Endodermal cell (in vitro differentiated cells): ENCODE data around the gene TPBGL. TPM values are rescaled to one million over a fixed set of nuclear protein-coding genes. Genes with fewer than 3 reads are reported as not detected.
A peak's percentile ranks its signal among the peaks of the same experiment; 100 is the strongest.

ENCODE experiments used
- DNase-seq: peaks from one replicate; pipeline ENCODE4 v3.0.0-alpha.2; 2017
- H3K27ac ChIP-seq: 2 replicates; pipeline ENCODE4 v1.5.1; 2013; ENCODE audit warnings: mild to moderate bottlenecking, low read depth, low read length, moderate library complexity
- H3K27me3 ChIP-seq: 2 replicates; pipeline ENCODE4 v1.6.1; 2013; ENCODE audit warnings: mild to moderate bottlenecking, low read length, moderate library complexity; ENCODE audit not compliant: insufficient read depth, control insufficient read depth, poor library complexity, severe bottlenecking
- H3K36me3 ChIP-seq: 2 replicates; pipeline ENCODE4 v1.7.0; 2013; ENCODE audit warnings: mild to moderate bottlenecking, low read length, moderate library complexity; ENCODE audit not compliant: control insufficient read depth, insufficient read depth
- H3K4me1 ChIP-seq: one replicate; pipeline ENCODE4 v1.7.0; 2013; ENCODE audit warnings: low read length; ENCODE audit not compliant: control insufficient read depth, insufficient read depth
- H3K4me3 ChIP-seq: 2 replicates; pipeline ENCODE4 v1.5.1; 2013; ENCODE audit warnings: mild to moderate bottlenecking, low read length, moderate library complexity
- H3K9ac ChIP-seq: 2 replicates; pipeline ENCODE4 v1.6.1; 2013; ENCODE audit warnings: mild to moderate bottlenecking, low read length, moderate library complexity; ENCODE audit not compliant: poor library complexity, severe bottlenecking; ENCODE audit errors: extremely low read depth
- H3K9me3 ChIP-seq: 2 replicates; pipeline ENCODE4 v1.6.1; 2013; ENCODE audit warnings: mild to moderate bottlenecking, low read length, moderate library complexity; ENCODE audit not compliant: control insufficient read depth
- H3K27ac Mint-ChIP-seq: 2 replicates; pipeline ENCODE4 v1.8.0; 2020; ENCODE audit warnings: mixed read lengths
- H3K27me3 Mint-ChIP-seq: 2 replicates; pipeline ENCODE4 v1.8.0; 2021; ENCODE audit warnings: mild to moderate bottlenecking, mixed read lengths; ENCODE audit not compliant: insufficient read depth
- H3K36me3 Mint-ChIP-seq: 2 replicates; pipeline ENCODE4 v1.8.0; 2020; ENCODE audit warnings: low read depth, mixed read lengths
- H3K4me1 Mint-ChIP-seq: 2 replicates; pipeline ENCODE4 v1.8.0; 2020; ENCODE audit warnings: mixed read lengths
- H3K4me3 Mint-ChIP-seq: 2 replicates; pipeline ENCODE4 v1.8.0; 2020; ENCODE audit warnings: mild to moderate bottlenecking, moderate library complexity, mixed read lengths
- H3K9me3 Mint-ChIP-seq: 2 replicates; pipeline ENCODE4 v1.8.0; 2020; ENCODE audit warnings: mild to moderate bottlenecking, mixed read lengths
- WGBS, 2 experiments: methylation state at CpG; one replicate each; pipeline versions ENCODE4 v1.1.5 to v1.1.7; 2013; ENCODE audit warnings: missing lambda C conversion rate in 2 of 2, mixed read lengths in 1 of 2; ENCODE audit not compliant: insufficient coverage in 1 of 2, insufficient read length in 1 of 2; 5-methylcytosine and 5-hydroxymethylcytosine counted together
- total RNA-seq, 2 donors: library from RNA; stranded (reverse); fragmentation: NEBNext Ultra II Directional in 1 of 2; extraction: Animal tissue kit (Norgen Biotek cat#: 25700) in 1 of 2; gene quantifications; 2 replicates in 1 of 2; 3 replicates in 1 of 2; pipeline ENCODE4 v1.2.1, GENCODE V29; 2021
- TF ChIP-seq, protein P1 (sequence below): fragments of 200-600 bp; sonication (generic); conservative IDR thresholded peaks from 2 replicates; pipeline ENCODE4 v1.5.0; 2021; ENCODE audit warnings: antibody characterized with exemption, mild to moderate bottlenecking

The TPBGL gene
- total RNA-seq, 2 donors from 2014 or later: 0.13 TPM; not detected in 1

DNA sequence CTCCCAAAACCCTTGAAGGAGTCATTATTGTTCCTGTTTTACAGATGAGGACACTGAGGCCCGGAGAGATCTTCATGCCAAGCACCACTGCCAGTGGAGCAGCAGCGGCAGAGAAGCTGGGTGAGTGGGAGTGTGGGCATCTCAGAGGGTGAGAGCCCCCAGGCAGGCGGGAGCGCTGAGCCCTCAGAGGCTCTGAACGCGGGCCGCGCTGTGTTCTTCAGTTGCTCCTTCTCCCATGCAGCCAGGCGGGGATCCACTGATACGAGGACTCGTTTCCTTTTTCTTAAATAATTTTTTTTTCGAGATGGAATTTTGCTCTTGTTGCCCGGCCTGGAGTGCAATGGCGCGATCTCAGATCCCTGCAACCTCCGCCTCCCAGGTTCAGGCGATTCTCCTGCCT lies 47.0 kb downstream of the TPBGL start:
- Mint-ChIP-seq H3K4me3 (no peak overlapping the region), H3K27me3 (no peaks in the 10 kb centered on the region), H3K36me3 (peaks cover 52% of the 10 kb centered on the region), H3K4me1 (peaks cover 14% of the 10 kb centered on the region), H3K9me3 (no peaks in the 10 kb centered on the region), H3K27ac (peak overlapping the region; percentile 59)
- TF ChIP-seq, protein P1, sequence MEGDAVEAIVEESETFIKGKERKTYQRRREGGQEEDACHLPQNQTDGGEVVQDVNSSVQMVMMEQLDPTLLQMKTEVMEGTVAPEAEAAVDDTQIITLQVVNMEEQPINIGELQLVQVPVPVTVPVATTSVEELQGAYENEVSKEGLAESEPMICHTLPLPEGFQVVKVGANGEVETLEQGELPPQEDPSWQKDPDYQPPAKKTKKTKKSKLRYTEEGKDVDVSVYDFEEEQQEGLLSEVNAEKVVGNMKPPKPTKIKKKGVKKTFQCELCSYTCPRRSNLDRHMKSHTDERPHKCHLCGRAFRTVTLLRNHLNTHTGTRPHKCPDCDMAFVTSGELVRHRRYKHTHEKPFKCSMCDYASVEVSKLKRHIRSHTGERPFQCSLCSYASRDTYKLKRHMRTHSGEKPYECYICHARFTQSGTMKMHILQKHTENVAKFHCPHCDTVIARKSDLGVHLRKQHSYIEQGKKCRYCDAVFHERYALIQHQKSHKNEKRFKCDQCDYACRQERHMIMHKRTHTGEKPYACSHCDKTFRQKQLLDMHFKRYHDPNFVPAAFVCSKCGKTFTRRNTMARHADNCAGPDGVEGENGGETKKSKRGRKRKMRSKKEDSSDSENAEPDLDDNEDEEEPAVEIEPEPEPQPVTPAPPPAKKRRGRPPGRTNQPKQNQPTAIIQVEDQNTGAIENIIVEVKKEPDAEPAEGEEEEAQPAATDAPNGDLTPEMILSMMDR: no peak
- no peak for DNase-seq
- H3K9ac ChIP-seq: no peak overlapping the region
- no peak overlapping the region for H3K4me3 ChIP-seq
- WGBS, 2 experiments: 96 to 98% methylated on average over 17 of the region's 17 CpGs
- peaks cover 4% of the 10 kb centered on the region for H3K4me1 ChIP-seq
- H3K36me3 ChIP-seq: peaks cover 67% of the 10 kb centered on the region
- no peak overlapping the region for H3K27ac ChIP-seq
- no peaks in the 10 kb centered on the region for H3K27me3 ChIP-seq
- no peaks in the 10 kb centered on the region for H3K9me3 ChIP-seq

GRCh38 chr11:75289511-75289760 lies 48.9 kb downstream of the TPBGL start:
- H3K27ac ChIP-seq: no peak overlapping the region
- H3K27me3 ChIP-seq: no peaks in the 10 kb centered on the region
- Mint-ChIP-seq H3K4me1 (peaks cover 24% of the 10 kb centered on the region), H3K27me3 (no peaks in the 10 kb centered on the region), H3K36me3 (peaks cover 49% of the 10 kb centered on the region), H3K27ac (peak overlapping the region; percentile 52), H3K9me3 (no peaks in the 10 kb centered on the region), H3K4me3 (no peak overlapping the region)
- no peak overlapping the region for H3K9ac ChIP-seq
- H3K4me3 ChIP-seq: no peak overlapping the region
- H3K36me3 ChIP-seq: peaks cover 60% of the 10 kb centered on the region
- DNase-seq: no peak
- TF ChIP-seq, protein P1: no peak
- peaks cover 4% of the 10 kb centered on the region for H3K4me1 ChIP-seq
- WGBS, 2 experiments: 90 to 93% methylated on average over 4 to 6 of the region's 6 CpGs
- no peaks in the 10 kb centered on the region for H3K9me3 ChIP-seq

DNA sequence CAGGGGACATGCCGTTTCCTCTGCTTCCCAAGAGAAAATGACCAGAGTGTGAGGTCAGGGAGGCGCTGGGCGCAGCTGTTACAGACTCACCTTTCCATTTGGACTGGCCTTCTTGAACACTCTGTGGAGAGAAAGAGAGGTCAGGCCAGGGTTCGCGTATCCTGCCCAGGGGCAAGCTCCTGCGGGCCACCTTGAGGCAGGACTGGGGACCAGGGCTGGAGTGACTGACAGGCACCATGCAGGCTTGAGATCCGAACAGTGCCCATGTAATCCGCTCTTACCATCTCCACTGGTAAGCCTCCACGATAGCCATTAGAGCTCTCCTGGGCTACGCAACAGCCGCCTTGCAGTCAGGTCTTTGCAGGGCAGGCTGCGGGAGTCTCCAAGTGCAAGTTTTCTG lies 49.3 kb downstream of the TPBGL start:
- Histone ChIP-seq H3K27ac (no peak overlapping the region), H3K4me1 (peaks cover 4% of the 10 kb centered on the region), H3K36me3 (peaks cover 61% of the 10 kb centered on the region), H3K9ac (no peak overlapping the region), H3K27me3 (no peaks in the 10 kb centered on the region), H3K4me3 (no peak overlapping the region), H3K9me3 (no peaks in the 10 kb centered on the region)
- Mint-ChIP-seq H3K36me3 (peaks cover 51% of the 10 kb centered on the region), H3K4me3 (no peak overlapping the region), H3K9me3 (no peaks in the 10 kb centered on the region), H3K4me1 (peaks cover 24% of the 10 kb centered on the region), H3K27me3 (no peaks in the 10 kb centered on the region), H3K27ac (peak overlapping the region; percentile 82)
- TF ChIP-seq, protein P1: no peak
- WGBS, 2 experiments: 89 to 95% methylated on average over 10 to 12 of the region's 12 CpGs
- no peak for DNase-seq
